GM19463 (cell line): Measurements from ENCODE around the gene KDM2A.
A peak's percentile ranks its signal among the peaks of the same experiment; 100 is the strongest.
"Not testable (repeated sequence)": the region's sequence is repeated elsewhere in the genome, so short reads cannot be mapped to it uniquely, and the experiment has no call there.

Source experiments
- ATAC-seq: cut with Tn5 transposase; IDR thresholded peaks from one replicate; pipeline ENCODE4 v1.9.1; 2021; ENCODE audit warnings: mild to moderate bottlenecking, moderate library complexity; ENCODE audit not compliant: unreplicated experiment

Gene KDM2A

DNA sequence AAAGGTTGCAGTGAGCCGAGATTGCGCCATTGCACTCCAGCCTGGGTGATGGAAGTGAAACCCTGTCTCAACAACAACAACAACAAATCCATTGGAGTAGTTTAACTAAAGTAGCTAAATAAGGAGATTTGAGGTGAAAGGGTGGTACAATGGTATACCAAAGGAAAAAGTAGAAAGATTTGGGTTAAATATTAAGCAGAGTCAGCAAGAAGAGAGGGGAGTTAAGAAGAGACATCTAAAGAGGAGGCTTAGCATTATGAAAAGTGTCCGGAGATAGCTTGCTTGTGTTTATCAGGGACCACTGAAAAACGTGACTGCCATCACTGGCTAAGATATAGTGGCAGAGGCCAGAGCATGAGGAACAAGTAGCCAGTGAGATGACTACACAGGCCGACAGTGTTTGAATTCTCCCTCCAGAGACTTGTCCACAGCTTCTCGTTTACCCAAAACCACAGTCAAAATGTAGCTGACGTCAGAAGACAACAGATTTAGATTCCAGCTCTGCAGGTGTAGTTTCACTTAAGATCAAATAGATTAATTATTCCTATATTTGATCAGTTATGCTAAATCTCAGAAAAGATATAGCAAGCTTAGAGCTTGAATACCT is 114.6 kb downstream of the KDM2A start:
- no peak for ATAC-seq

GRCh38 chr11:67234571-67234970 is 115.5 kb downstream of the KDM2A start:
- not testable (repeated sequence) for ATAC-seq

DNA sequence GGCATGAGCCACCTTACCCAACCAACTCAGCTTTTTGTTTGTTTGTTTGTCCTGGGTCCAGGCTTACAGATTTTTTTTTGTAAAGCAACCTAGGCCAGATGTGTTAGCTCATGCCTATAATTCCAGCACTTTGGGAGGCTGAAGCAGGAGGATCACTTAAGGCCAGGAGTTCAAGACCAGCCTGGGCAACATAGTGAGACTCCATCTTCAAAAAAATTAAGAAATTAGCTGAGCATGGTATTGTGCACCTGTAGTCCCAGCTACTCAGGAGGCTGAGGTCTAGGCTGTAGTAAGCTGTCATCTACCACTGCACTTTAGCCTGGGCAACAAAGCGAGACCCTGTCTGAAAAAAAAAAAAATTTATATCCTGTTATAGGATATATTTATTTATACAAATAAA is 118.5 kb downstream of the KDM2A start:
- no peak for ATAC-seq

DNA sequence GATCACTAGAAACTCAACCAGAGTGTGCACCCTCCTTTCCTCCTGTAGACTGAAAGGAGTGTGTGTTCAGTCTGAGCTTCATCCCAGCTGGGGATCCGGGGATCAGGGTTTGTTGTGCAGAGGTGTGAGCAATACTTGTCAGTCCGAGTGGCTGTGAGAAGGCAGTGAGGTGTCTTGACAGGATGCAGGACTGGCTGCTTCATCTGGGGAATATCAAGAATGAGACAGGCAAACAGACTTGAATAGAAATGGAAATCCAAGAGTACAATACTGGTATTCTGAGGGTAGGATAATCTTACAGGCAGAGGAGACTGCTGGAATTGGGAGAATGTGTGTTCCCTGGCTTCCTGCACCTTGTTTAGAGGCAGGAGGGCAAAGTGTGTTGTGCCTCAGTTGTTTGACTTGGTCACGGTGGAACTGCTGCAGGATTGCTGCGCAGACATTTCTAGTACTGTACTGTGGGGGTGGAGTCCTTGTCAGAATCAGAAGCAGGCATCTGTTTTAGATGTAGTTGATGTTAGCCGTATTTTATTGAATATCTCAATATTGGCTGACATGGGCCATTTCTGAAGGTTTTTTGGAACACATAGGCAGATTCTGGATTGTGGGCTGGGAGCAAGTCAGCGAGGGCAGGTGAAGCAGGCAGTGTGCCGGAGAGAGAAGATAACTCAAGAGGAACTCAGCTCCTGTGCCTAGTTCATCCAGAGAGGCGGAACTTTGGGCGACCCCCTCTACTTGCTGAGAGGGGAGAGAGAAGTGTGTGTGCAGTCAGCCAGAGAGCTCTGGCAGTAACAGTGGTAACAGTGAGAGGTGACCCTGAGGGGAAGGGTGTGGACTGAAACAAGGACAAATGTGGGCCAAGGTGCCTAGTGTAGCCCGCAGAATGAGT is 120.1 kb downstream of the KDM2A start:
- ATAC-seq: no peak

DNA sequence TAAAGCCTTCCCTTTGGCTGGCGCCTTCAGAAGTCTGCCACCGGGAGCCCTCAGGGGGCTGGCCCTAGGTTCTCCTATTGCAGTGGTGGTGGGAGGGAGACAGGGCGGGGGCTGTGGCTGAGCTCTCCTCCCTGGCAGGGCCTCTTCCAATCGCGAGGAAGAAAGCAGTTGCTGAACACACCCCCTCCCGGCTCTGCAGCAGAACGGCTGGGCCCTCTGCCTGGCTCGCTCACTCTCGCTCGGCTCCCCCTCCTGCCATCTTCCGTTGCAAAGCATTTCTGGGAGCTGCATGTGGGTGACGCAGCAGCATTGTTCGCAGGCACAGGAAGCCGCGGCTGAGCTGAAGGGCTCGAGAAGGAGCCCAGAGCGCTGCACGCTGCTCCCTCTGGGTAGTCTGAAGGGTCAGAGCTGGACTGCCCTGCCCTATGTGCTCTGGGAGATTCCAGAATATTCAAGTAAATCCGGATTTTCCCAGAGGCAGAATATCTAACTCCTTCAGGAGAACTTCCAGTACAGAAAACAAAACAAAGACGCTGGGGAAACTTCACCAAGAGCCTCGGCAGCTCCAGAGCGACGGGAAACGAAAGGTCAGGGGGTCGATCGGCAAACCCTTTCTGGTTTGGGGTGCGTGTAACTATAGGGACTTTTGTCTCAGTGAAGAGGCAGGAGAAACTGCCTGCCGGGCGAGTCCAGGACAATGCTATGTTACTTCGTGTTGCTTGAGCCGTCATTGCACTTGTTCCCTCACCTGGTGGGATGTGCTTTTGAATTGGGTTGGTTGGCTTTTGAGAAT is 120.9 kb downstream of the KDM2A start:
- ATAC-seq: peak; percentile 84

DNA sequence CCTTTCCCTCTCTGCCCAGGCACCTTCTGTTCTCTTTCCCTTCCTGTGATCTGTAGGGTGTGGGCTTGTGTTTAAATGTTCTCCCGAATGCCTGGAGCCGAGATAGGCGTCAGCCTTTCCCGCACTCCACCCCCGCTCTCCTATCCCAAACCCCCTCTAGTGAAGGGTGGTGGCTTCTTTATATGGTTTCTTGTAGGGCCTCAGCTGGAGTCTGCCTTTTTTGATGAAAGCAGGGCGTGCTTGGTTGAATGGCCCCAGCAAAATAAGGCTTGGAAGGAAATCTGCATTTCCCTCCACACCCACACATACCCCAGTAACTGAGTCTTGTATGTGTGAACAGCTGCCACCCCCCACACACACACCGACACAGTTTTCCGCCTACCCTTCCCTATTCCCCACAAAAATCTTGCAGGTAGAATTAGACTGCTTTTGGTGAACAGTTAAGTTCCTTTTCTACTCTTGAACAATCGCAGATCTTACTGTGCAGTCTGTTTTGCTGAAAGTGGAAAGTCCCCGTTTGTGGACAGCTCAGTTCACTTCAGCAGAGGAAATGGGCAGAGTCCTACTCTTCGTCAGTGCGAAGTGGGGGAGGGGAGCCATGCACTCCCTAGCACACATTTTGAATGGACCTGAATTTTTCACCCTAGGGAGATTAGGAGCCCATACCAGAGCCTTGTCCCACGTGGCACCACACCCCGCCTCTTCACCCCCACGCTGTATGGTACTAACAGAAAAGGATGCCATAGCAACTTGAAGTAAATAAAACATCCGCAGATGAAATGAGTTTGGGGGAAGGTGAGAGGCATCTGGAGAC is 121.7 kb downstream of the KDM2A start:
- ATAC-seq: no peak

DNA sequence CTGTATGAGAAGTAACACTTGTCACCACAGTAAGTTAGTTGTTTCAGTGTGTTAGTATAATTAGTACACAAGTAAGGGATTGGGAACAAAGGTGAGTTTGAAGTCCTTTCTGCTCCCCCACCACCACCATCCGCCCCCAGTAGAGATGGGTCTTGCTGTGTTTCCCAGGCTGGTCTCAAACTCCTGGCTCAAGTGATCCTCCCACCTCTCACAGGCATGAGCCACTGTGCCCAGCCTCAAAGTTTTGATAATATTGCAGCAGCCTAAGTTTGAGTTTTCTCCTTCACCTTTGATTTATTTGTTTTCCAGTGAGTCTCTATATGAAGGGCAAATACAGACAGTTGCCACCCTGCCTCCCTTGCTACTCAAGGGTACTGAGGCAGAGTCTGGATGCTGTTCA is 123.5 kb downstream of the KDM2A start:
- ATAC-seq: no peak

DNA sequence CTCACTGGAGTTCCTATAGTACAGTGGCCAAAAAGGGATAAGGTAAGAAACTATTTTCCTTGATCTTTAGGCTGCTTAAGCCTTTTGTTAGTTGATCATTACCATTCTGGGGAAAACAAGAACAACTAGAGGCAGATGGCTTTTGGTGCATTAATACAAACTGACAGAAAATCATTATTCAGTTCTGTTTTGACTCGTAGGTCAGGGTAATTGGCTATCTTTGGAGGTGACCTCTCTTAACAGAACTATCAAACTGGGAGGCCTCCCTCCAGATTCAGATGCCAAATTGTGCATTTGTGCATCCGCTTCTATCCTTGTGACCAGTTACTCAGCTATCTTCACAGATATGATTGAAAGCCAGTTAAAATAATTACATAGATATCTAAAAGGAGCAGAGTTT is 124.0 kb downstream of the KDM2A start:
- no peak for ATAC-seq

DNA sequence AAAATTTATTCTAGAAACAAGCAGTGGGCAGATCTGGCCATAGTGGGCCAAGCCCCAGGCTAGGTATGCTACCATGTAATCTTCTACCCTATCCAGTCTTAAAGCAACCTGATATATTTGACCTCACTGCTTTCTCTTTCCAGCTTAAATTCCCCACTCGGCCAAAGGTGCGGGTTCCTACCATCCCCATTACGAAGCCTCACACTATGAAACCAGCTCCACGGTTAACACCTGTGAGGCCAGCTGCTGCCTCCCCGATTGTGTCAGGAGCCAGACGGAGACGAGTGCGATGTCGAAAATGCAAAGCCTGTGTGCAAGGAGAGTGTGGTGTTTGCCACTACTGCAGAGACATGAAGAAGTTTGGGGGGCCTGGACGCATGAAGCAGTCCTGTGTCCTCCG is 126.0 kb downstream of the KDM2A start:
- ATAC-seq: no peak

- no peak for ATAC-seq
Observed at GRCh38 chr11:67247946-67248550, 129.0 kb downstream of the KDM2A start.

GRCh38 chr11:67248653-67249052 is 129.6 kb downstream of the KDM2A start:
- no peak for ATAC-seq

GRCh38 chr11:67250059-67251043 is 131.3 kb downstream of the KDM2A start:
- no peak for ATAC-seq

DNA sequence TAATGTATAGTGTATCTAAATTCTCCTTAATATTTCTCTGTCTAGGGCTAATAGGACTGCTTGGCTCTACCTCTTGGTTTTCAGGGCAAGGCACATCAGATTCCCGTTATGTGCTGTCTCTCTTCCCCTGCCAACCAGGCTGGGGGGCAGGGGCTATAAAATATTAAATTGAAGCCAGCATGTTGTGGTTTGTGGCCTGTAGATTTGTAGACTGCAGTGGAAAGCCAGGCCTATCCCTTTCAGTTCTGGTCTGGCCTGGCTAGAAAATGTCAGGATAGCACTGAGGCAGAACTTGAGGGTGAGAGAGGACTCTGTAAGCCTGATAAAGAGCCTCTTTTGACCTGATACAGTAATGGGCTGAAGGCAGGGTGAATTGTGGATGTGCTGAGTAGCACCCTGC is 132.8 kb downstream of the KDM2A start:
- no peak for ATAC-seq

DNA sequence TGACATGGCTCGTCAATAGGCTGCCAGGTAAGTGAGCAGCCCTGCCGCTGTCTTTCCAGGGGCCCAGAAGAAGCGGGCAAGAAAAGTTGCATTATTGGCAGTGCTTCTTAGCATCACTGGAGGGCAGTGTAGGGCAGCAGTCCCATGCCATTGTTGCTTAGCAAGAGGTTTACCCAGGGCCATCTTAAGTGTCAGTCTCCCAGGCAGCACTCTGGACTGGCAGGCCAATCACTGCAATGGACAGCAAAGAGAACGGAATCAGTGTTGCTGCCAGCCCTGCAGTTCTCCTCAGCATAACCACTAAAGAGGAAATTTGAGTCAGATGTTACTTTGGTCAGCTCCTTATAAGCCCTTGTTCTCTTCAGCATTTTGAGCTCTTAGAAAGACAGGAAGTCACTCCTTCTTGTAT is 133.8 kb downstream of the KDM2A start:
- no peak for ATAC-seq

DNA sequence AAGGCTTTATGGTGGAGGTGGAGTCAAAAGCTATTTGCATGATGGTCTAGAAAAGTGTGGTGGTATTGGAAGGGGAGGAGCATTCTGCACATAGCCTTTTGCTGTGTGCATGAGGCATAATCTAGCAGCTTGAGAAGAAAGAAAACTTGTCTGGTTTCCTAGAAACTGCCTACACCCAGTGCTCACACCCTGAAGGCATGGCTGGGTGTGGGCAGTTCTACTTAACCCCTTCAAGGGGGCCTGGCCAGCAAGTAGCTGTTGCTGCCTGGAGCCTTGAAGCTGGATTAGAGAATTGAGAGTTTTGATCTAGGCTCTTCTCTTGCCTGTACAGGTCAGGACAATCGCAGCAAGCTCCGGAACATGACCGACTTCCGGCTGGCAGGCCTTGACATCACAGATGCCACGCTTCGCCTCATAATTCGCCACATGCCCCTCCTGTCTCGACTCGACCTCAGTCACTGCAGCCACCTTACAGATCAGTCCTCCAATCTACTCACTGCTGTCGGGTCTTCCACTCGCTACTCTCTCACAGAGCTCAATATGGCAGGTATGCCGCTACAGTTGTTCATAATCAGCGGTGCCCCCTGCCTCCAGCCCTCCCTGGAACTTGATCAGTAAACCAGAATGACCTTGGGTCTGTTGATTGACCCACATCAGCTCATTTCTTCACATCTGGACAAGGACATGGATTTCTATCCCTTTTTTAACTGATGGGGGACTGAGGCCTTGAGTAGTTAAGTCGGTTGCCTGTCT is 135.0 kb downstream of the KDM2A start:
- ATAC-seq: no peak

GRCh38 chr11:67254798-67255197 is 135.7 kb downstream of the KDM2A start:
- ATAC-seq: no peak

- ATAC-seq: no peak
Observed at GRCh38 chr11:67255353-67255752, 136.3 kb downstream of the KDM2A start.

DNA sequence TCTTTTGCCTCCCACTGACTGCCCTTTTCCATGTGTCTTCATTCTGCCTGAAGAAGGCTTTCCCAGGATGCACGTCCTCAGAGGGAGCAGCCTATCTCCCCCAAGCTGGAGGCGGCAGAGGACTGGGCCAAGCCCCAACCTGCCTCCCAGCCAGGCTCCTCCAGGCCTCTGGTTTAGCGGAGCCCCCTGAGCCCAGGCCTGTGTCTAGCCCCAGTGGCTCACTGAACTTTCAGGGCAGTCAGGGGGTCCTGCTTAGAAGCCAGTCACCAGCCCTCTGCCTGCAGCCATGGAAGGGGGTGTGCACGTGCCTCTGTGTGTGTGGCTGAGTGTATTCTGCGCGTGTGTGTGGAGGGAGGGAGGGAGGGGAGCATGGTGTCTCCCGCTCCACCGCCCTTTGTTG is 136.8 kb downstream of the KDM2A start:
- no peak for ATAC-seq
